Chondrocyte (in vitro differentiated cells): Measurements from ENCODE around the gene AMPH. TPM values are rescaled to one million over a fixed set of nuclear protein-coding genes. Genes with fewer than 3 reads are reported as not detected.

Experiments
- DNase-seq: peaks from one replicate; pipeline ENCODE4 v3.0.0; 2021; ENCODE audit warnings: mixed read lengths, low spot score
- H3K27ac Mint-ChIP-seq: one replicate; pipeline ENCODE4 v1.8.0; 2021; ENCODE audit warnings: mild to moderate bottlenecking, moderate library complexity, mixed read lengths; ENCODE audit not compliant: unreplicated experiment
- H3K27me3 Mint-ChIP-seq: 2 replicates; pipeline ENCODE4 v1.8.0; 2021; ENCODE audit warnings: low read depth, mixed read lengths
- H3K36me3 Mint-ChIP-seq: 2 replicates; pipeline ENCODE4 v1.8.0; 2021; ENCODE audit warnings: low read depth, mixed read lengths
- H3K4me1 Mint-ChIP-seq: 2 replicates; pipeline ENCODE4 v1.8.0; 2021; ENCODE audit warnings: low read depth, mild to moderate bottlenecking, mixed read lengths
- H3K4me3 Mint-ChIP-seq: one replicate; pipeline ENCODE4 v1.8.0; 2021; ENCODE audit warnings: mild to moderate bottlenecking, moderate library complexity, mixed read lengths; ENCODE audit not compliant: unreplicated experiment
- H3K9me3 Mint-ChIP-seq: 2 replicates; pipeline ENCODE4 v1.8.0; 2021; ENCODE audit warnings: low read depth, mixed read lengths
- total RNA-seq: library from RNA; stranded (reverse); gene quantifications from 3 replicates; pipeline ENCODE4 v1.2.1, GENCODE V29; 2021
- TF ChIP-seq, protein P1 (sequence below): fragments of 200-600 bp; sonication (generic); IDR thresholded peaks from 2 replicates; pipeline ENCODE4 v1.5.0; 2021; ENCODE audit warnings: antibody characterized with exemption, mild to moderate bottlenecking, moderate library complexity

The AMPH gene
- total RNA-seq, 1 donor from 2014 or later = 2.3 TPM

DNA sequence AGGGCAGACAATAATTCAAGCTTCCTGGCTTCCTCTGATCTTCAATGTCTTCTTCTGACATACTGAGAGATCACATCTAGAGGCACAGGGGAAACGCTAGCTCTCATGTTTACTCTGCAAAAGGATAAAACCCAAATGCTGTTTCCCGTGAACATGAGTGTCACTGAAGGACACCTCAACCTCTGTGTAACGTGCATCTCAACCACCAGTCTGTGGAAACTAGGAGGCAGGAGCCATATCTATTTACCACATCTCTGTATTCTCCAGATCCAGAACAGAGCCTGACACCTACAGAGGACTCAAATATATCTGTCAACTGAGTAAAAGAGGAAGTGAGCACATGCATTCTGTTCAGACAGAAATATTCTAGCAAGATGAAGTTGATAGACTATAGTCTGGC is 217.4 kb downstream of the AMPH start:
- H3K9me3 Mint-ChIP-seq = no peaks in the 10 kb centered on the region
- no peak overlapping the region for H3K4me3 Mint-ChIP-seq
- TF ChIP-seq, protein P1, sequence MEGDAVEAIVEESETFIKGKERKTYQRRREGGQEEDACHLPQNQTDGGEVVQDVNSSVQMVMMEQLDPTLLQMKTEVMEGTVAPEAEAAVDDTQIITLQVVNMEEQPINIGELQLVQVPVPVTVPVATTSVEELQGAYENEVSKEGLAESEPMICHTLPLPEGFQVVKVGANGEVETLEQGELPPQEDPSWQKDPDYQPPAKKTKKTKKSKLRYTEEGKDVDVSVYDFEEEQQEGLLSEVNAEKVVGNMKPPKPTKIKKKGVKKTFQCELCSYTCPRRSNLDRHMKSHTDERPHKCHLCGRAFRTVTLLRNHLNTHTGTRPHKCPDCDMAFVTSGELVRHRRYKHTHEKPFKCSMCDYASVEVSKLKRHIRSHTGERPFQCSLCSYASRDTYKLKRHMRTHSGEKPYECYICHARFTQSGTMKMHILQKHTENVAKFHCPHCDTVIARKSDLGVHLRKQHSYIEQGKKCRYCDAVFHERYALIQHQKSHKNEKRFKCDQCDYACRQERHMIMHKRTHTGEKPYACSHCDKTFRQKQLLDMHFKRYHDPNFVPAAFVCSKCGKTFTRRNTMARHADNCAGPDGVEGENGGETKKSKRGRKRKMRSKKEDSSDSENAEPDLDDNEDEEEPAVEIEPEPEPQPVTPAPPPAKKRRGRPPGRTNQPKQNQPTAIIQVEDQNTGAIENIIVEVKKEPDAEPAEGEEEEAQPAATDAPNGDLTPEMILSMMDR = no peak
- no peaks in the 10 kb centered on the region for H3K4me1 Mint-ChIP-seq
- no peaks in the 10 kb centered on the region for H3K36me3 Mint-ChIP-seq
- DNase-seq = no peak
- H3K27me3 Mint-ChIP-seq = no peaks in the 10 kb centered on the region
- H3K27ac Mint-ChIP-seq = no peak overlapping the region

DNA sequence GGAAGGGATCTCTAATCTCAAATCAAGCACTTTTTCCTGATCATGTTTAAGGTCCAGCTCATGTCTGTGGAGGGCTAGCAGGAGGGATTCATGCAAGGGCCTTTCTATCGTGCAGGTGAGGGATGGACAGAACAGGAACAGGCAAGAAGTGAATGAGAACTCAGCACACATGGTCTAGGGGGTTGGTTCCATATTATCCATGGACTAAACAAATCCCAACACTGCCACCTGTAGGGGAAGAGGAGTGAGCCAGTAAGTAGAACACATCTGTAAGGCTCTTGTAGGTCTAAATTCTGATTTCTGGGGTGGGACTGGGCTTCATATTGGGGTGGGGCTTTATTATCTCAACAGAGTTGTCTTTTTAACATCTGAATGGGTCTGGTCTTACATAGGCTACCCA is 219.8 kb downstream of the AMPH start:
- no peaks in the 10 kb centered on the region for H3K4me1 Mint-ChIP-seq
- no peak for DNase-seq
- no peaks in the 10 kb centered on the region for H3K27me3 Mint-ChIP-seq
- TF ChIP-seq, protein P1 = peak; percentile 29
- H3K4me3 Mint-ChIP-seq = no peak overlapping the region
- H3K27ac Mint-ChIP-seq = no peak overlapping the region
- H3K36me3 Mint-ChIP-seq = no peaks in the 10 kb centered on the region
- no peaks in the 10 kb centered on the region for H3K9me3 Mint-ChIP-seq

DNA sequence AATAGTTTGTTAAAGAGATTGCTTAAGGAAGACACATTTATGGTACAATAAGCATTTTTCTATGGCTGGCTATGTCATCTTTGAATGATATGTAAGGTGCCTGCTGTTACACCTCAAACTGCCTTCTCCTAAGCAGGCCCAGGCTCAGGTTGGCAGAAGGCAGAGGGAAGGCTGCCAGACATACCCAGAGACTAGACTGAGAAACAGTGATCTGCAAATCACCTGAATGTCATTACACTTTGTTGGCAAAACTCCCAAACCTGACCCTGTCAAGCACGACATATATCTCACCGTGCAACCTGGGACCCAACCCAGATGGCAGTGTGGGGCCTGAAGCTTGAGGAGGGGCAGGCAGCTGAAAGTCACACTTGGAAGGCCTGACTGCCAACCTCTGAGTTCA is 221.1 kb downstream of the AMPH start:
- Mint-ChIP-seq H3K27me3 (no peaks in the 10 kb centered on the region), H3K4me1 (no peaks in the 10 kb centered on the region), H3K9me3 (peaks cover 3% of the 10 kb centered on the region), H3K27ac (no peak overlapping the region), H3K36me3 (no peaks in the 10 kb centered on the region), H3K4me3 (no peak overlapping the region)
- TF ChIP-seq, protein P1 = no peak
- no peak for DNase-seq

DNA sequence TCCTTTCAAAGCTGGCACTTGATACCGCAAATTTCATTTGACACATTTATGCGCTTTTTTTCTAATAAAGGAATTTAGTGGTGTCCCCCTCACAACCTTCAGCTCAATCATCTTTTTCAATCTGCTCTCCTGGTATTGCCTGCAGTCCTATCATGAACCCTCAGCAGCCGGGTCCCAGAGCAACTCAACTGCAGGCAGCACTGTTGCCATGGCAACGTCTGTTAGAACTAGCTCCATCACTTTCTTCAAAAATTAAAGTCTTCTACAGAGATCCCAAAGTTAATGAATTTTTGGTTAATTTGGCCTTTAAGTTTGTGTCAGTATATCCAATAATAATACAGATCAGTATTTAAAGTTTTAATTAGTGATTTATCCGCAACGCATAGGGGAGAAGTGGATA is 221.6 kb downstream of the AMPH start:
- no peaks in the 10 kb centered on the region for H3K36me3 Mint-ChIP-seq
- H3K27me3 Mint-ChIP-seq = no peaks in the 10 kb centered on the region
- no peak for DNase-seq
- no peak overlapping the region for H3K4me3 Mint-ChIP-seq
- no peaks in the 10 kb centered on the region for H3K4me1 Mint-ChIP-seq
- peaks cover 8% of the 10 kb centered on the region for H3K9me3 Mint-ChIP-seq
- TF ChIP-seq, protein P1 = no peak
- no peak overlapping the region for H3K27ac Mint-ChIP-seq

DNA sequence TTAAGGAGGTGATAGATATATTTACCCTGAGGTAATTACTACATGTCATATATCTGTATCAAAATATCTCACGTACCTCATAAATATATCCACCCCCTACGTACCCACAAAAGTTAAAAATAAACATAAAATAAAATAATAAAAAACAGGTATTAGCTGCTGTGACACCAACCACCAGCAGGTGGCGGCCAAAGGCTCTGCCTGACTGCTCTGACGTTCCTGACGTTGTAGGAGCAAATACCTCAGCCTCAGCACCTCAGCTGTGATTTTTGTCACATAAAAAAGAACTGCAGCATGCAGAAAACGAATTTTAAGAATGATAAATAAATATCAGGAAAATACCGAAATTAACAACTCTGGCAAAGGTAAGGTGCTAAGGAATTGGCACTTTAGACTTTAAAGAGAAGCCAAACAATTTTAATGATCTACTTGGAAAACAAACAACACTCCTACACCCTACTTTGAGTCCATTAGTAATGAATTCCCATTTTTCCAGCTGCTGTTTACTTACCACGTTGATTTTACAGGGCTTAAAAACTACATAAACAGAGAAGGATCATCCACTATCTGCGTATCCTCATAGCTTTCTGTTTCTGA is 232.3 kb downstream of the AMPH start:
- no peak for DNase-seq
- Mint-ChIP-seq H3K36me3 (no peaks in the 10 kb centered on the region), H3K27ac (no peak overlapping the region), H3K4me1 (no peaks in the 10 kb centered on the region), H3K27me3 (peaks cover 6% of the 10 kb centered on the region), H3K9me3 (no peaks in the 10 kb centered on the region), H3K4me3 (no peak overlapping the region)
- TF ChIP-seq, protein P1 = peak; percentile 97
